Epithelial cell of proximal tubule (primary cell): ENCODE data around the gene ATP2B2. TPM values are rescaled to one million over a fixed set of nuclear protein-coding genes. Genes with fewer than 3 reads are reported as not detected.

ENCODE experiments used
- DNase-seq: peaks from one replicate; pipeline ENCODE4 v3.0.0-alpha.2; 2011; ENCODE audit warnings: low read depth
- H3K4me3 ChIP-seq: 2 replicates; pipeline ENCODE4 v1.5.1; 2011; ENCODE audit warnings: low read depth, mild to moderate bottlenecking, low read length
- total RNA-seq: library from RNA; depleted of rRNA; stranded (reverse); fragments of >200 nt; gene quantifications from 2 replicates; pipeline ENCODE4 v1.2.3, GENCODE V29; 2015
- TF ChIP-seq, protein P1 (sequence below): conservative IDR thresholded peaks from 2 replicates; pipeline ENCODE4 v1.5.1; 2012; ENCODE audit warnings: low read depth, mild to moderate bottlenecking, low read length

Gene ATP2B2
- total RNA-seq, 1 donor from 2014 or later, result not detected

DNA sequence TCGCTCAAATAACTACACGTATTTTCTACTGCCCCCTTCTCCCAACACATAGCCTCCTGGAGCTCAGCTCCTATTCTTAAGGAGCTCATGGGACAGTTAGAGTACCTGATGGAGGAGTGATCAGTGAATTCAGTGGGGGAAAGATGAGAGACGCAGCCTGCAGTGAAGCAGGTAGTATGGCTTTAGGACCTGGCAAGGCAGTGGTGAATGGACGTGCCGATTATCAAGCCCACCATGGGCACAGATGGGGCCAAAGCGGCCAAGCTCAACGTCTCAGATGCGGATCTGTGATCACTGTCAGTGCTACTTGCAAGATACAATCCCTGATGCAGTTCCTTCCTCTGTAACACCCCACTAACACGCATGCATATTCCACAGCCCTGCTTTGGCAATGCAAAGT is 45.8 kb upstream of the ATP2B2 start:
- DNase-seq, result no peak
- no peak overlapping the region for H3K4me3 ChIP-seq
- TF ChIP-seq, protein P1, sequence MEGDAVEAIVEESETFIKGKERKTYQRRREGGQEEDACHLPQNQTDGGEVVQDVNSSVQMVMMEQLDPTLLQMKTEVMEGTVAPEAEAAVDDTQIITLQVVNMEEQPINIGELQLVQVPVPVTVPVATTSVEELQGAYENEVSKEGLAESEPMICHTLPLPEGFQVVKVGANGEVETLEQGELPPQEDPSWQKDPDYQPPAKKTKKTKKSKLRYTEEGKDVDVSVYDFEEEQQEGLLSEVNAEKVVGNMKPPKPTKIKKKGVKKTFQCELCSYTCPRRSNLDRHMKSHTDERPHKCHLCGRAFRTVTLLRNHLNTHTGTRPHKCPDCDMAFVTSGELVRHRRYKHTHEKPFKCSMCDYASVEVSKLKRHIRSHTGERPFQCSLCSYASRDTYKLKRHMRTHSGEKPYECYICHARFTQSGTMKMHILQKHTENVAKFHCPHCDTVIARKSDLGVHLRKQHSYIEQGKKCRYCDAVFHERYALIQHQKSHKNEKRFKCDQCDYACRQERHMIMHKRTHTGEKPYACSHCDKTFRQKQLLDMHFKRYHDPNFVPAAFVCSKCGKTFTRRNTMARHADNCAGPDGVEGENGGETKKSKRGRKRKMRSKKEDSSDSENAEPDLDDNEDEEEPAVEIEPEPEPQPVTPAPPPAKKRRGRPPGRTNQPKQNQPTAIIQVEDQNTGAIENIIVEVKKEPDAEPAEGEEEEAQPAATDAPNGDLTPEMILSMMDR, result no peak

DNA sequence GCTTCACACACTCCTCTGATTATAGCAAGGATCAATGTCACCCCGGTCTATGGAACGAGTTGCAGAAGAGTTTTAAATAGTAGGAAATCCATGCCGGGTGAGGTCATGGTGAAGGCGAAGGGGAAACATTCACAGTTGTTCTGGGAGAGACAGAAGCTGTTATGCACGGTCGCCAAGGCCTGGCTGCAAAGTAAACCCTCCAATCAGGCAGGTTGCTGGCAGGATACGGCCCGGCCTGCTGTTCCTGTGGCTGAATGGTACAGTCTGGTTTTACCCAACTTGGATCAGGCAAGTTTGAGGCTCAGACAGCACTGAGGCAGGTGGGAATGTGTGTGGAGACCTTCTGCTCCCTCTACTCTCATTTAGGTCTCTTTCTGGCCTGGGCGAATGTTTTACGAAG is 45.3 kb upstream of the ATP2B2 start:
- TF ChIP-seq, protein P1, result no peak
- H3K4me3 ChIP-seq, result no peak overlapping the region
- DNase-seq, result no peak

DNA sequence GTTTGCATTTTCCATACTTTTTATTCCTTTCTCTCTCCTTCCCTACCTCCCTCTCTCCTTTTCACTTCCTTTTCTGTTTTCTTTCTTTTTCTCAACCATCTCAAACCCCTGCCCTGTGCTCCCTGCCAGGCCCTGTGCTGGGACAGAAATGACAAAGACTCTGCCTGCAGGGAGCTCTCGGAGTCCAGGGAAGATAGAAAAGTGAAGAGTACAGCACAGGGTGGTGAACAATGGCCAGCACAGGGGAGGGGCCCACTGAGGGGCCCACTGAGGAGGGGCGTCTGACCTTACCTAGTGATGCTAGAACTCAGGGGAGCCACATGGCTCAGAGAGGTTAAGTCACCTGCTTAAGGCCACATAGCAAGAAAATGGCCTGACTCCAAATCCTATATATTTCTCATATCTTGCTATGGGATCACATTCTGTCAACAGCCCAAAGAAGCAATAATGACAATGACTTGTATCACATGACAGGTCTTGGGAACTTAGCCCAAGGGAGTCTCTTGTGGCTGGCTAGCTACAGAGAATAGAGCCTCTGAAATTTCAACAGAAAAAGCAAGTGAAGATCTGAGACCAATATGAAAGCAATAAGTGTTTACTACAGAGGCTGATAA is 44.3 kb upstream of the ATP2B2 start:
- no peak for DNase-seq
- TF ChIP-seq, protein P1, result no peak
- H3K4me3 ChIP-seq, result no peak overlapping the region

DNA sequence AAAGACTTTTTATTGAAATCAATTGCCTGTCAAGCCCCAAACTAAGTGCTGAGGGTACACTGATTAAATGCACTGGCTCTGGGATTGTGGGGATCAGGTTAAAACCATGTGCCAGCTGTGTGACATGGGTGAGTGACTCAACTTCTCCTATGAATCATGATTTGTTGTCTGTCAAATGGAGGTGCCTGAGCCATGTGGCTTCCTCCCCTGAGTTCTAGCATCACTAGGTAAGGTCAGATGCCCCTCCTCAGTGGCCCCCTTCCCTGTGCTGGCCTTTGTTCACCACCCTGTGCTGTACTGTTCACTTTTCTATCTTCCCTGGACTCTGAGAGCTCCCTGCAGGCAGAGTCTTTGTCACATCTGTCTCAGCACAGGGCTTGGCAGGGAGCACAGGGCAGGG is 43.6 kb upstream of the ATP2B2 start:
- DNase-seq, result no peak

DNA sequence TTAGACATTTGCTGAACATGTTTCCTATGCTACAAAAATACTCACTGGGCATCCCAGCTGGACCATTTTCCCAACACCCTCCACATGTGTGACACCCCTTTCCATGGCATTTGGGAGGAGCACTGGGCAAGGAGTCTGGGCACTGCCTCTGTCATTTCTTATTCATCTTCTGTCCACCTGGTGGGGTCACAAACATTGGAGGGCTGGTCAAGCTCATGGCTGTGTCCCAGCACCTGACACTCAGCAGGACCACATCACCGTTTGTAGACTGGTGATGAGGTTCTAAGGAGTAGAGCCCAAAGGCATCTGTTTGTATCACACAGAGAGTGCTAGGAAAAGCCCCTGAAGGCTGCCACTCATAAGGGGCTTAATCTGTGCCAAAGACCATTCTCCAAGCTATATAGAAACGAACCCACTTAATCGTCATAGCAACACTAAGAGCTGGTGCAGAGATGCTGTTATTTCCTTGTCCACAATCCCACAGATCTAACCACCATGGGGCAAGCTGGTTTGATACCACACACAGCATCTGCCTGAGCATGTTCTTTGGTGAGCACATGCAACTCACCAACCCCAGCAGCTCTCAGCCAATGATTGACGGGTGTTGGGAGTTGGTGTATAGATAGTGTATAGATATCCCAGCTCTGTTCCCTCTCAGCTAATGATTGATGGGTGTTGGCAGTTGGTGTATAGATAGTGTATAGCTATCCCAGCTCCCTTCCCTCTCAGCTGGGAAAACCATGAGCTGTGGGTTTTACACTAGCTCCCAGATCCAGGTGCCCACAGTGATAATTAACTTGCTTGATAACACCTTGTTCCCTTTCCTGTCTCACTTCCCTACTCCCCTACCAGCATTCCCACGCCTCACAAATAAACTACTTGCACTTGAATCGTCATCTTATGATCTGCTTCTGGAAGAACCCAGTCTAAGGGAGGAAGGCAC is 42.7 kb upstream of the ATP2B2 start:
- TF ChIP-seq, protein P1, result no peak
- no peak overlapping the region for H3K4me3 ChIP-seq
- no peak for DNase-seq

More for the DNA sequence above, 43.6 kb upstream of the ATP2B2 start:
- H3K4me3 ChIP-seq, result no peak overlapping the region
- TF ChIP-seq, protein P1, result no peak

DNA sequence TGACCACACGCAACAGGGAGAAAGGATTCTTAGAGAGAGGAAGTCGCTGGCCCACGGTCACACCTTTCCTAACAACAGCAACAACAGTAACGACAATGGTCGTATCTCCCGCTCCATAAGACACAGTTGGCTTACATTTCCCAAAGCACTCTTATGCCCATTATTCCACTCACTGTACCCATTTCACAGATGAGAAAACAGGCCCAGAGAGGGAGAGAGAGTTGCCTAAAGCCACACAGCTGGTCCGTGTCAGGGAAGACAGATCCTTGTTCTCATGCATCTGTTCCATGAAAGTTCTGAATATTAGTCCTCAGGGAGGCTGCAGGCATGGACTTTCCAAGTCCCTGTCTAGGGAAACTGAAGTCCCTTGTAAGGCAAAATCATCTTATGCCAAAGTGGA is 42.0 kb upstream of the ATP2B2 start:
- TF ChIP-seq, protein P1, result no peak
- H3K4me3 ChIP-seq, result no peak overlapping the region
- DNase-seq, result no peak
